Neural cell (in vitro differentiated cells): Measurements from ENCODE around the gene CCDC85C. TPM values are rescaled to one million over a fixed set of nuclear protein-coding genes. Genes with fewer than 3 reads are reported as not detected.

Experiments used
- H2AFZ ChIP-seq: fragments of 200-600, 300-800 bp; sonication (generic), shearing (Covaris generic); 2 replicates; pipeline ENCODE4 v1.6.0; 2014; ENCODE audit warnings: low read depth, mild to moderate bottlenecking, antibody characterized with exemption, low read length, moderate library complexity
- H3F3A ChIP-seq: fragments of 200-600 bp; shearing (Covaris generic); 2 replicates; pipeline ENCODE4 v1.6.1; 2016; ENCODE audit warnings: mild to moderate bottlenecking, moderate library complexity, mixed read lengths, antibody characterized with exemption, low read length; ENCODE audit not compliant: insufficient read depth, poor library complexity, severe bottlenecking
- H3K27ac ChIP-seq: fragments of 200-600, 300-800 bp; sonication (generic), shearing (Covaris generic); 2 replicates; pipeline ENCODE4 v1.5.1; 2014; ENCODE audit warnings: mild to moderate bottlenecking, low read length, moderate library complexity
- H3K27me3 ChIP-seq: fragments of 300-800, 200-600 bp; sonication (generic), shearing (Covaris generic); 2 replicates; pipeline ENCODE4 v1.6.0; 2014; ENCODE audit warnings: mild to moderate bottlenecking, low read depth, low read length, moderate library complexity; ENCODE audit not compliant: insufficient read depth
- H3K36me3 ChIP-seq: fragments of 300-800, 200-600 bp; sonication (generic), shearing (Covaris generic); 2 replicates; pipeline ENCODE4 v1.5.1; 2014; ENCODE audit warnings: mild to moderate bottlenecking, antibody characterized with exemption, low read length, moderate library complexity; ENCODE audit not compliant: insufficient read depth
- H3K4me2 ChIP-seq: fragments of 300-800, 200-600 bp; sonication (generic), shearing (Covaris generic); 2 replicates; pipeline ENCODE4 v1.6.0; 2014; ENCODE audit warnings: mild to moderate bottlenecking, low read length
- H3K4me3 ChIP-seq: fragments of 300-800, 200-600 bp; sonication (generic), shearing (Covaris generic); 2 replicates; pipeline ENCODE4 v1.5.1; 2014; ENCODE audit warnings: mild to moderate bottlenecking, low read length, moderate library complexity
- H3K79me2 ChIP-seq: fragments of 200-600 bp; shearing (Covaris generic); replicated peaks from 2 replicates; pipeline ENCODE4 v1.6.0; 2014; ENCODE audit warnings: mild to moderate bottlenecking, low read length, moderate library complexity; ENCODE audit not compliant: insufficient read depth
- H3K9ac ChIP-seq: fragments of 300-800, 200-600 bp; sonication (generic), shearing (Covaris generic); 2 replicates; pipeline ENCODE4 v1.6.1; 2016; ENCODE audit warnings: mild to moderate bottlenecking, low read length, mixed read lengths
- H3K9me2 ChIP-seq: fragments of 200-600 bp; shearing (Covaris generic); 2 replicates; pipeline ENCODE4 v1.6.1; 2016; ENCODE audit warnings: mild to moderate bottlenecking, low read length, mixed read lengths; ENCODE audit not compliant: insufficient read depth
- H3K9me3 ChIP-seq: fragments of 200-600, 300-800 bp; sonication (generic), shearing (Covaris generic); 2 replicates; pipeline ENCODE4 v1.6.1; 2016; ENCODE audit warnings: mild to moderate bottlenecking, mixed run types, low read length, moderate library complexity, mixed read lengths
- H4K20me1 ChIP-seq: fragments of 200-600 bp; shearing (Covaris generic); 2 replicates; pipeline ENCODE4 v1.6.1; 2016; ENCODE audit warnings: mild to moderate bottlenecking, mixed run types; ENCODE audit not compliant: insufficient read depth
- EP300 ChIP-seq: fragments of 450-650 bp; conservative IDR thresholded peaks from 2 replicates; pipeline ENCODE4 v1.6.1; 2014; ENCODE audit warnings: antibody characterized with exemption, mild to moderate bottlenecking, moderate library complexity; ENCODE audit not compliant: poor library complexity, severe bottlenecking
- EZH2 ChIP-seq: fragments of 200-600, 300-800 bp; shearing (Covaris generic), sonication (generic); IDR thresholded peaks from 2 replicates; pipeline ENCODE4 v1.6.1; 2014; ENCODE audit warnings: antibody characterized with exemption, low read length, borderline replicate concordance, mild to moderate bottlenecking; ENCODE audit not compliant: insufficient read depth, poor library complexity, severe bottlenecking
- MXI1 ChIP-seq: fragments of 450-650 bp; conservative IDR thresholded peaks from 2 replicates; pipeline ENCODE4 v1.6.1; 2014; ENCODE audit warnings: antibody characterized with exemption, mild to moderate bottlenecking; ENCODE audit not compliant: poor library complexity, severe bottlenecking
- POLR2AphosphoS5 ChIP-seq: IDR thresholded peaks from 2 replicates; pipeline ENCODE4 v1.6.1; 2012
- RAD21 ChIP-seq: fragments of 450-650 bp; conservative IDR thresholded peaks from 2 replicates; pipeline ENCODE4 v1.6.1; 2014; ENCODE audit warnings: antibody characterized with exemption, mild to moderate bottlenecking, moderate library complexity
- SMC3 ChIP-seq: fragments of 450-650 bp; conservative IDR thresholded peaks from 2 replicates; pipeline ENCODE4 v1.6.1; 2014; ENCODE audit warnings: antibody characterized with exemption, mild to moderate bottlenecking, moderate library complexity; ENCODE audit not compliant: poor library complexity
- TAF1 ChIP-seq: IDR thresholded peaks from 2 replicates; pipeline ENCODE4 v1.6.1; 2012; ENCODE audit warnings: low read depth
- polyA plus RNA-seq: library from polyadenylated mRNA; depleted of rRNA; stranded (reverse); fragments of >200 nt; gene quantifications from 2 replicates; pipeline ENCODE4 v1.2.3, GENCODE V29; 2014
- TF ChIP-seq, protein P1 (sequence below): fragments of 450-650 bp; IDR thresholded peaks from 2 replicates; pipeline ENCODE4 v1.5.1; 2014; ENCODE audit warnings: antibody characterized with exemption, mild to moderate bottlenecking, moderate library complexity; ENCODE audit not compliant: poor library complexity, severe bottlenecking
- TF ChIP-seq, protein P2 (sequence below): IDR thresholded peaks from 2 replicates; pipeline ENCODE4 v1.6.1; 2012; ENCODE audit warnings: borderline replicate concordance

CCDC85C gene
- polyA plus RNA-seq, 1 donor from 2014 or later = 24.8 TPM

DNA sequence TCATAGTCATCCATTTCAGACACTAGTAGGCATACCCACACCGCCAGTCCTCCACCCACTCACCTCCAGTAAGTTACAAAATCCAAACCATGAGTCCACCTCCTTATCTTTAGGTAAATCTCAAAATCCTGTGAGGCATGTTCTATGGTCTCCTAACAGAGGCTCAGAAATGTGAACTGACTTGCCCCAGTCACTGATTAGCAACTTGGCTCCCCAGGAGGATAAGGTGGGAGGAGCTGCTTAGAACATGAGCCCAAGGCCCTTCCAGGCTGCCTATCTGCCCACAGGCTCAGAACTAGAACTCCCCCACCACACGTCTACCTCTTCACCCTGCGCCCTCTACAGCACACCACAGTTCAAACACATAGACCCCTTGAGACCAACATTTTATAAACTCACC, 143.2 kb downstream of the CCDC85C start:
- TF ChIP-seq RAD21 (no peak), EP300 (no peak), POLR2AphosphoS5 (no peak), TAF1 (no peak), SMC3 (no peak), MXI1 (no peak), EZH2 (no peak)
- TF ChIP-seq, protein P1, sequence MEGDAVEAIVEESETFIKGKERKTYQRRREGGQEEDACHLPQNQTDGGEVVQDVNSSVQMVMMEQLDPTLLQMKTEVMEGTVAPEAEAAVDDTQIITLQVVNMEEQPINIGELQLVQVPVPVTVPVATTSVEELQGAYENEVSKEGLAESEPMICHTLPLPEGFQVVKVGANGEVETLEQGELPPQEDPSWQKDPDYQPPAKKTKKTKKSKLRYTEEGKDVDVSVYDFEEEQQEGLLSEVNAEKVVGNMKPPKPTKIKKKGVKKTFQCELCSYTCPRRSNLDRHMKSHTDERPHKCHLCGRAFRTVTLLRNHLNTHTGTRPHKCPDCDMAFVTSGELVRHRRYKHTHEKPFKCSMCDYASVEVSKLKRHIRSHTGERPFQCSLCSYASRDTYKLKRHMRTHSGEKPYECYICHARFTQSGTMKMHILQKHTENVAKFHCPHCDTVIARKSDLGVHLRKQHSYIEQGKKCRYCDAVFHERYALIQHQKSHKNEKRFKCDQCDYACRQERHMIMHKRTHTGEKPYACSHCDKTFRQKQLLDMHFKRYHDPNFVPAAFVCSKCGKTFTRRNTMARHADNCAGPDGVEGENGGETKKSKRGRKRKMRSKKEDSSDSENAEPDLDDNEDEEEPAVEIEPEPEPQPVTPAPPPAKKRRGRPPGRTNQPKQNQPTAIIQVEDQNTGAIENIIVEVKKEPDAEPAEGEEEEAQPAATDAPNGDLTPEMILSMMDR = no peak
- TF ChIP-seq, protein P2, sequence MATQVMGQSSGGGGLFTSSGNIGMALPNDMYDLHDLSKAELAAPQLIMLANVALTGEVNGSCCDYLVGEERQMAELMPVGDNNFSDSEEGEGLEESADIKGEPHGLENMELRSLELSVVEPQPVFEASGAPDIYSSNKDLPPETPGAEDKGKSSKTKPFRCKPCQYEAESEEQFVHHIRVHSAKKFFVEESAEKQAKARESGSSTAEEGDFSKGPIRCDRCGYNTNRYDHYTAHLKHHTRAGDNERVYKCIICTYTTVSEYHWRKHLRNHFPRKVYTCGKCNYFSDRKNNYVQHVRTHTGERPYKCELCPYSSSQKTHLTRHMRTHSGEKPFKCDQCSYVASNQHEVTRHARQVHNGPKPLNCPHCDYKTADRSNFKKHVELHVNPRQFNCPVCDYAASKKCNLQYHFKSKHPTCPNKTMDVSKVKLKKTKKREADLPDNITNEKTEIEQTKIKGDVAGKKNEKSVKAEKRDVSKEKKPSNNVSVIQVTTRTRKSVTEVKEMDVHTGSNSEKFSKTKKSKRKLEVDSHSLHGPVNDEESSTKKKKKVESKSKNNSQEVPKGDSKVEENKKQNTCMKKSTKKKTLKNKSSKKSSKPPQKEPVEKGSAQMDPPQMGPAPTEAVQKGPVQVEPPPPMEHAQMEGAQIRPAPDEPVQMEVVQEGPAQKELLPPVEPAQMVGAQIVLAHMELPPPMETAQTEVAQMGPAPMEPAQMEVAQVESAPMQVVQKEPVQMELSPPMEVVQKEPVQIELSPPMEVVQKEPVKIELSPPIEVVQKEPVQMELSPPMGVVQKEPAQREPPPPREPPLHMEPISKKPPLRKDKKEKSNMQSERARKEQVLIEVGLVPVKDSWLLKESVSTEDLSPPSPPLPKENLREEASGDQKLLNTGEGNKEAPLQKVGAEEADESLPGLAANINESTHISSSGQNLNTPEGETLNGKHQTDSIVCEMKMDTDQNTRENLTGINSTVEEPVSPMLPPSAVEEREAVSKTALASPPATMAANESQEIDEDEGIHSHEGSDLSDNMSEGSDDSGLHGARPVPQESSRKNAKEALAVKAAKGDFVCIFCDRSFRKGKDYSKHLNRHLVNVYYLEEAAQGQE = no peak
- Histone ChIP-seq H3K9ac (no peak overlapping the region), H3K9me3 (no peaks in the 10 kb centered on the region), H3F3A (no peaks in the 10 kb centered on the region), H3K36me3 (no peaks in the 10 kb centered on the region), H3K9me2 (no peaks in the 10 kb centered on the region), H3K27ac (no peak overlapping the region), H3K79me2 (no peaks in the 10 kb centered on the region), H3K4me2 (no peak overlapping the region), H4K20me1 (no peaks in the 10 kb centered on the region), H2AFZ (no peak overlapping the region), H3K4me3 (no peak overlapping the region), H3K27me3 (no peaks in the 10 kb centered on the region)

DNA sequence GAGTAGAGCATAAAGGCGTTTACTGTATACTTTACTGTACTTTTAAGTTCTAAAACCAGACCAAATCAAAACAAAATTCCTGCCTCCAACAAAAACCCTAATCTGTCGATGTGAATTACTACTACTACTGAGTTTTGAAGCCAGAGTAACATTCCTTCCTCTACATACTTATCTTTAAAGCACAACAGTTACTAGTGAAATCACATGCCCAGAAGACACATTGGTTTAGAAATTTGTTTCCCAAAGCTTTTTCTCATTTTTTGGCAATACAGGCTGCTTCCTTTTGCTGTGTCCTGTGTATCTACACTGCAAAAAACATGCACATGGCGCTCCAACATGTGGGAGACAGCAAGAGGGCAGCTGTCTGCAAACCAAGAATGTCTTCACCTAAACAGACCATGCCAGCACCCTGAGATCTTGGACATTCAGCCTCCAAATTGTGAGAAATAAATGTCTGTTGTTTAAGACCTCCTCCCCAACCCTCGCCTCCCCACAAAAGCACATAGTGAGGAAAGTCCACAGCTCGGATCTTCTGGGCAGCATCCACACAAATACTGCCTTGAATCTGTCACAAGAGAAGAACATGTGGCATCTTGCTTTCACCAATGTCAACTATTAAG, 144.4 kb downstream of the CCDC85C start:
- Histone ChIP-seq H3K27me3 (no peaks in the 10 kb centered on the region), H4K20me1 (no peaks in the 10 kb centered on the region), H3K36me3 (no peaks in the 10 kb centered on the region), H3K27ac (no peak overlapping the region), H3K9me2 (no peaks in the 10 kb centered on the region), H3K79me2 (no peaks in the 10 kb centered on the region), H2AFZ (no peak overlapping the region), H3K4me3 (no peak overlapping the region), H3K9me3 (no peaks in the 10 kb centered on the region), H3K4me2 (no peak overlapping the region), H3K9ac (no peak overlapping the region), H3F3A (no peaks in the 10 kb centered on the region)
- TF ChIP-seq, protein P1 = no peak
- no peak for TF ChIP-seq POLR2AphosphoS5
- TF ChIP-seq, protein P2 = no peak
- no peak for TF ChIP-seq EZH2
- TF ChIP-seq EP300 = no peak
- no peak for TF ChIP-seq SMC3
- TF ChIP-seq TAF1 = no peak
- TF ChIP-seq MXI1 = no peak
- TF ChIP-seq RAD21 = no peak
